ENCODE results near the gene FOXB2.
"Not testable (repeated sequence)": the region's sequence is repeated elsewhere in the genome, so short reads cannot be mapped to it uniquely, and the experiment has no call there.

Gene FOXB2

DNA sequence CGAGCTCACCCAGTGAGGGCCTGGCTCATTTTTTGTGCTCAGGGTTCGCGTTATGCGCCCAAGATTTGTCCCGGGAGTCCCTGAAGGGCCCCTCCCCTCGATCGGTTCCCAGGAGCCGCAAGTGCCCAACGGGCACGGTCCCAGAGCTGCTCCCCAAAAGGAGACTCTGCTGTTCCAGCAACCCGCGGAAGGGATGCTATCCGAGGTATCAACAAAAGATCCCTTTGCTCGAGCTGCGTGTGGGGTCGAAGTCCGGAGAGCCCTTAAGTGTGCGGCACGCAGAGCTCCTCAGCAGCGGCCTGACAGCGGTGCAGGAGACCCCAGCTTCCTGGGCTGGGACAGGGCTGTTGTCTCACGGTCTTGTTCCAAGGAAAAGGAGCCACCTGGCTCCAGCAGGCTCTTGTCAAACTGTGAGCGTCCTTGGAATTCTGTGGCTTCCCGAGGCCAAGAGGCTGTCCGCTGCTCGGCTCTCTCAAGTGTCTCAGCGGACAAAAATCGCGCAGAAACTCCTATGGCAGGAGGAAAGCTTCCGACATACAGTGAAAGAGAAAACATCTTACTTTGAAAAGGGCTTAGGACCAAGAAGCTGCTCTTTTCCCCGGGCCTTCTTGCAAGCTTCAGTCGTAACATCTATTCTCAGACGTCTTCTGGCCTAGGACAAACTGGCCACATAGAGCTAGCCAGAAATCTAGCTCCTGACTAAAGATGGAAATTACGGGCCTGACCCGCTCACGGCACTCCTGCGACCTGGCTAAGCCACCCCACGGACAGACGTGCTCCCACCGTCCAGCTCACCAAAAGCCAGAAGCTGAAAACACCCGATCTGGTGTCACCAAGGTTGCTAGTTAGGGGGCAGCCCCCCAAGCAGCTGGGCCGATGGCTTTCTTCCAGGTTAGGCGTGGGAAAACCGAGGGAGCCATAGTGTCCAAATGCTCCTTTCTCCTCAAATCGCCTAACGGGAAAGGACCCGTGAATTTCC is 2.6 kb upstream of the FOXB2 start:
- DNase-seq = no peak

DNA sequence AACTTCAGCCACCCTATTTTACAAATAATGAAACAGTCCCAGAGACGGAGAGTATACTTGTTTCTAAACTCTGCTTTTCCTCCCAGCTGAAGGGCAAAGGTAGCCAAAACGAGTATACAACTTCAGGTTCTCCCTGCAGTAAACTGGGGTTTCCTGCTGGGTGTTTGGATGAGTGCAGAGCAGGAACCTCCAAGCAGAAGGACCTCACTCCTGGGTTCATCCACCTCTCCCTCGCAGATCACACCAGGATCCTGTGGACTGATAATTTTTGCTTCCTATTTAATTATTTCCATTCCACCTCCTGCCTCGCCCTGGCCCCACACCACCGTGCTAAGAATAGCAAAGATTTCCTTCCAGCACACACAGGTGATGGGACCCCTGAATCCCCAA is 2.0 kb upstream of the FOXB2 start:
- no peak for DNase-seq

- no peak for DNase-seq
Measured at GRCh38 chr9:77018058-77018968, 1.1 kb upstream of the FOXB2 start.

- DNase-seq = no peak
Measured at GRCh38 chr9:77018969-77019235, 553 bp upstream of the FOXB2 start.

- DNase-seq = no peak
Measured at GRCh38 chr9:77019926-77020412, 514 bp downstream of the FOXB2 start.

- DNase-seq = no peak
Measured at GRCh38 chr9:77020413-77021290, 1.2 kb downstream of the FOXB2 start.

- DNase-seq = no peak
Measured at GRCh38 chr9:77021291-77021894, 1.9 kb downstream of the FOXB2 start.

DNA sequence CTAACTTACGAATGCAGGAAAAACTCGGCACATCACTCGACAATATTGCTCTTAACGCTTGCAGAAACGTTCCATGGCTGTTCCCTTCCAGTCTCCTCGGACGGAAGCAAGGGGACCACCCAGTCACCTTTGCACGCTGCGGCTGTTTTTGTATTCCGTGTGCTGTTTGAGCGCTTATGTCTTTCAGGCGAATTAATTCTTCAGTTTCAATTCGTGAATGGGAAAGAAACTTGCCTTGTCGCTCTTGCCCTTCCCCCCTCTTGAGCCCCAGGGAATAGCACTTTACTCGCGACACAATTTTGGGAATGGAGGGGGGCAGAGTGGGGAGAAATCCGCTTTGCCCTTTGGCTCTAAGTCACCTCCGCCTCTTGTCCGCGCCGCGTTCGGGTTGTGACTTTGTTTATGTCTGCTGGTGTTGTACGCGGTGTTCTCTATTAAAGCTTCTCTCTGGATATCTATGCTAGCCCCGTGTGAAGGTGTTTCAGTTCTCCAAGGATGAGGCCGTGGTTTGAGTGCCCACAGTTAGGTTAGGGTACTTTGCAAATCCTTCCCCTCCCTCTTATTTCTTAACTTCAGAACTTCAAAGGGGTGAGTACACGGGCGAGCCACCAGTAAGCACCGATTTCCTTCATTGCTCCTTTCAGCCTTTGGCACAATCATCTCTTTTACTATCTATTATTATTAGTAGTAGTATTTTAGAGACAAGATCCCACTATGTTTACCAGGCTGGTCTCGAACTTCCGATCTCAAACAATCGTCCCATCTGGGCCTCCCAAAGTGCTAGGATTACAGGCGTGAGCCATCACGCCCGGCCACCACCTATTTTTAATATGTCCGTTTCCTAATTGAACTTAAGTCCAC is 2.7 kb downstream of the FOXB2 start:
- DNase-seq = no peak

DNA sequence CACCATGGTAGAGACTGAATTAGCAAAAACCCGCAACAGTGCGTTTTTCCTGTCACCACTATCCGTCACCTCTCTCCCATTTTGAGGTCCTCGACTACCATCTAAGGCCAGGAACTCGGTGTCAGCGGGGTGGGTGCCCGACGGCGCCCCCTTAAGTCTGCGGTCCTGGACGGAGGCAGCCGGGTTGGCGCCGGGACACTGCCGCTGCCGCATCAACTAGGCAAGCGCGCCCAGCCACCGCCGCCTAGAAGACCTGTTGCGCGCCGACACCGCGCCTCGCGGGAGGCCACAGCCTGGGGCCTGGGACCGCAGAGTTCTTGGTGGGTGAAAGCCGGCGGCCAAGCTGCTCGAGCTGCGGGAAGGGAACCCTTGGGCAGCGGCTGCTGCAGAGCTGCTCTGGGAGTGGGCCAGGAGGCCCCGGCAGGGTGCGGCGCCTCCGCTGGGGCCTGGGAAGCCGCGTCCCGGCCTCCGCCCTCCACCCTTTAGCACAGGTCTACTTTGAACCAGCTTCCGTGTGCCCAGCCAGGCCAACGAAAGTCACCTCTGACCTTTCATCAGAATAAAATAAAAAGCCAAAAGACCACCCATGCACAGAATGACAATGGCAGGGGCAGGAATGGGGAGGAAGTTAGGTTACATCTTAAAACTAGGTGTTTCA is 3.5 kb downstream of the FOXB2 start:
- DNase-seq = no peak

GRCh38 chr9:77023726-77024125 is 4.3 kb downstream of the FOXB2 start:
- DNase-seq = no peak

- no peak for DNase-seq
Measured at GRCh38 chr9:77024776-77025545, 5.5 kb downstream of the FOXB2 start.

GRCh38 chr9:77028478-77028877 is 9.0 kb downstream of the FOXB2 start:
- no peak for DNase-seq

- no peak for DNase-seq
Measured at GRCh38 chr9:77030045-77030444, 10.6 kb downstream of the FOXB2 start.

DNA sequence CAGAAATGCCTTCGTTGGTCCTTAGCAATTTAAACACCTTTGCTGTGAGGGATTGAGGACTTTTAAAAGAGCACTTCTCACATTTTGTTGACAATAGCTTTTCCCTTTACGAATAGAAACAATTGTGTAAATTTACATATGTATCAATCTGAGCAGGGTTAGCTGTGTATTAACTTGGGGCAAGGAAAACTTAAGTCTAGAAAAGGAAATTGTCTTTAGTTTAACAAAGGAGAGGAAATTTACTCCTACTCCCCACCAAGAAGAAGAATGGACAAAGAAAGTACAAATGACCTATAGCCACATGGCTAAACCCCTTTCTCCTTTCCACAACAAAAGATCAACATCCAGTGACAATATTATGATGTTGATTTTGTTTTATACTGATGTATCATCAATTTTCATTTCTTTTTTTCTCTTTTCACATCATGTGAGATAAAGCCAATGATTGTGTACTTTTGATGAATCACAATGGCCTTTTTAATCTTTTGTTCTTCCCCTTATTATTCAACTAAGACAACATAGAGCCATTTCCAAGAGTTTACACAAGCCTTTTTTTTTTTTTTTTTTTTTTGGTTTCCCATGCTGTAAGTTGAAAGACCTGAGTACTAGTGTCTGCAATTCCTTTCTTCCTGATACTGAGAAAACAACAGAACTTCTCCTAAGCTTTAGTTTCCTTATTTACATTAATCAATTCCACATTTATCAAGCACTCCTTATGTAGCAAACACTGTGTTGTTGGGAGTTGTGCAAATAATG is 19.0 kb downstream of the FOXB2 start:
- DNase-seq = no peak

DNA sequence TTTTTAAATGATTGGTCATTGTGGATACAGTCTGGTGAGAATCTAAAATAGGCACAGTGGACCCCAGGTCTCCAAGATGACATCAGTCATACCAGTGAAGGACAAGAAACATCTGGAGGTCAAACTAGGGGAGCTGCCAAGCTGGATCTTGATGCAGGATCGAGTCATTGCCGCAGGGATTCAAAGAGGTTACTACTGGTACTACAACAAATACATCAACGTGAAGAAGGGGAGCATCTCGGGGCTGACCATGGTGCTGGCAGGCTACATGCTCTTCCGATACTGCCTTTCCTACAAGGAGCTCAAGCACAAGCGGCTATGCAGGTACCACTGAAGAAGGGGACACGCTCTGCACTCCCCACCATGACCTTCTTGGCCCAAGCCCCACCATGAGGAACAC is 20.9 kb downstream of the FOXB2 start:
- DNase-seq = no peak

- DNase-seq = not testable (repeated sequence)
Measured at GRCh38 chr9:77043743-77044142, 24.3 kb downstream of the FOXB2 start.

DNA sequence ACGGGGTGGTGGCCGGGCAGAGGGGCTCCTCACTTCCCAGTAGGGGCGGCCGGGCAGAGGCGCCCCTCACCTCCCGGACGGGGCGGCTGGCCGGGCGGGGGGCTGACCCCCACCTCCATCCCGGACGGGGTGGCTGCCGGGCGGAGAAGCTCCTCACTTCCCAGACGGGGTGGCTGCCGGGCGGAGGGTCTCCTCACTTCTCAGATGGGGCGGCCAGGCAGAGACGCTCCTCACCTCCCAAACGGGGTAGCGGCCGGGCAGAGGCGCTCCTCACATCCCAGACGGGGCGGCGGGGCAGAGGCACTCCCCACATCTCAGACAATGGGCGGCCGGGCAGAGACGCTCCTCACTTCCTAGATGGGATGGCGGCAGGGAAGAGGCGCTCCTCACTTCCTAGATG is 41.2 kb downstream of the FOXB2 start:
- DNase-seq = not testable (repeated sequence)

GRCh38 chr9:77063645-77064285 is 44.3 kb downstream of the FOXB2 start:
- DNase-seq = no peak
